K562 (cell line): ENCODE data around the gene STAT6. TPM values are rescaled to one million over a fixed set of nuclear protein-coding genes. Genes with fewer than 3 reads are reported as not detected.

ENCODE experiments used
- CBX5 ChIP-seq: IDR thresholded peaks from 2 replicates; pipeline ENCODE4 v1.6.1; 2014; ENCODE audit warnings: low read depth, borderline replicate concordance
- DEAF1 ChIP-seq: fragments of 450-650 bp; formaldehyde crosslinking; IDR thresholded peaks from 2 replicates; pipeline ENCODE4 v1.4.0; 2020; ENCODE audit warnings: mild to moderate bottlenecking, moderate library complexity
- FOXA3 ChIP-seq, 2 experiments: fragments of 450-650 bp in 1 of 2; sonication (generic) in 1 of 2; formaldehyde crosslinking; IDR thresholded peaks in 1 of 2; conservative IDR thresholded peaks in 1 of 2; 2 replicates each; pipeline versions ENCODE4 v1.4.0 to v1.8.0; 2020 to 2022; ENCODE audit warnings: mild to moderate bottlenecking in 2 of 2, missing genetic modification reagents in 1 of 2
- HINFP ChIP-seq: fragments of 450-650 bp; conservative IDR thresholded peaks from 2 replicates; pipeline ENCODE4 v1.6.1; 2016; ENCODE audit warnings: missing genetic modification characterization, low read depth, mild to moderate bottlenecking, control low read depth, missing compliant biosample characterization
- TAL1 ChIP-seq: fragments of 450-650 bp; IDR thresholded peaks from 2 replicates; pipeline ENCODE4 v1.6.1; 2016; ENCODE audit warnings: mild to moderate bottlenecking
- ZNF639 ChIP-seq, 2 experiments: fragments of 200-800 bp in 1 of 2; sonication (Bioruptor generic) in 1 of 2; sonication (generic) in 1 of 2; formaldehyde crosslinking in 1 of 2; IDR thresholded peaks in 1 of 2; conservative IDR thresholded peaks in 1 of 2; 2 replicates each; pipeline versions ENCODE4 v1.5.0 to v1.6.1; 2016 to 2020; ENCODE audit warnings: missing compliant biosample characterization in 1 of 2, missing genetic modification characterization in 1 of 2, missing genetic modification reagents in 1 of 2
- polyA plus RNA-seq, 8 experiments: library from polyadenylated mRNA; depleted of rRNA in 4 of 8; stranded (reverse) in 5 of 8; unstranded in 3 of 8; fragments of >200 nt; fragmentation: Nextera tagmentation in 2 of 8; fragmentation: Illumina TruSeq in 1 of 8; extraction: Ambion mirVana in 2 of 8; extraction: Trizol in 1 of 8; gene quantifications; 2 replicates each; pipeline versions ENCODE4 v1.2.1 to v1.2.3, GENCODE V29; 2011 to 2014; ENCODE audit warnings: inconsistent platforms in 1 of 8, missing spikeins in 1 of 8
- total RNA-seq, 7 experiments: library from RNA; depleted of rRNA in 6 of 7; stranded (reverse); fragments of >200 nt in 6 of 7; fragmentation: Illumina TruSeq in 2 of 7; extraction: Trizol in 2 of 7; gene quantifications; 2 replicates each; pipeline versions ENCODE4 v1.2.1 to v1.2.3, GENCODE V29; 2011 to 2021; ENCODE audit warnings: low replicate concordance in 1 of 7
- TF ChIP-seq, protein P1 (sequence below): fragments of 450-650 bp; IDR thresholded peaks from 2 replicates; pipeline ENCODE4 v1.6.1; 2016; ENCODE audit warnings: mild to moderate bottlenecking, moderate library complexity
- TF ChIP-seq, protein P2 (sequence below): fragments of 250-450 bp; sonication (Bioruptor Pico); IDR thresholded peaks from 2 replicates; pipeline ENCODE4 v1.5.0; 2021

STAT6 gene
- total and polyA plus RNA-seq, 9 of the 15 experiments (the other 6 are each of a cell fraction or from before 2014, with no cell fraction given), result 2.4 to 49.5 (median 26.5) TPM

DNA sequence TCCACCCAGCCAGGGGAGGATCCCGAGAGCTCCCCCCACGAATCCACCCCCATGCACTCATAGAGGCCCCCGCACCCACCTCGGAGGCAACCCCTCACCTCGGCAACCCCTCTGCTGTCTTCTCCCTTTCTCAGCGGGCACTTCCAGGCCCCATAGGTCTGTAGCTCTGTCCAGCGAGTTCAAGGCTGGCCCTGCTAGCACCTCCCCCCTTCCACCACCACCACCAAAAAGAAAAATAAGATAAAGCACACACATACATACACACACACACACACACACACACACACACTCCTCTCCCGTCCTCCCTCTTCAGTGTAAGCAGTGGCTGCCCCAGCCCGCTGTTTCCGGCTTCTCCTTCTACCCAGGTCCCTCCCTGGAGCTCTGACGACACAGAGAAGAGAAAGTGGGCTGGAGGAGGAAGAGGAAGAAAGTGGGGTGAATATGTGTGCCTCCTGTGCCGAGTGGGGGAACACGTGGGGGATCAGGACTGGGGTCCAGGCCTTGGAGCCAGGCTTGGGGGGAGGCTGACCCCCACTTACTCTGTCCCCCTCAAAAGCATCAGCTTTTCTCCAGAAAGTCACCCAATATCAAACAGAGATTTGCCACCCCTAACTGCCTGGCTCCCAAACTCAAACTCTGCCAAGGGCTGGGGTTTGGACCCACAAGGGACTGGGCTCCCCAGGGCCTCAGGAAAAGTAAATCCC is at the start of gene STAT6 (continued):
- TF ChIP-seq DEAF1 (CRISPR knock-in tag), result 0 out of 2 replicates have a peak, but pooled peaks have one; percentile 18
- TF ChIP-seq, protein P1, sequence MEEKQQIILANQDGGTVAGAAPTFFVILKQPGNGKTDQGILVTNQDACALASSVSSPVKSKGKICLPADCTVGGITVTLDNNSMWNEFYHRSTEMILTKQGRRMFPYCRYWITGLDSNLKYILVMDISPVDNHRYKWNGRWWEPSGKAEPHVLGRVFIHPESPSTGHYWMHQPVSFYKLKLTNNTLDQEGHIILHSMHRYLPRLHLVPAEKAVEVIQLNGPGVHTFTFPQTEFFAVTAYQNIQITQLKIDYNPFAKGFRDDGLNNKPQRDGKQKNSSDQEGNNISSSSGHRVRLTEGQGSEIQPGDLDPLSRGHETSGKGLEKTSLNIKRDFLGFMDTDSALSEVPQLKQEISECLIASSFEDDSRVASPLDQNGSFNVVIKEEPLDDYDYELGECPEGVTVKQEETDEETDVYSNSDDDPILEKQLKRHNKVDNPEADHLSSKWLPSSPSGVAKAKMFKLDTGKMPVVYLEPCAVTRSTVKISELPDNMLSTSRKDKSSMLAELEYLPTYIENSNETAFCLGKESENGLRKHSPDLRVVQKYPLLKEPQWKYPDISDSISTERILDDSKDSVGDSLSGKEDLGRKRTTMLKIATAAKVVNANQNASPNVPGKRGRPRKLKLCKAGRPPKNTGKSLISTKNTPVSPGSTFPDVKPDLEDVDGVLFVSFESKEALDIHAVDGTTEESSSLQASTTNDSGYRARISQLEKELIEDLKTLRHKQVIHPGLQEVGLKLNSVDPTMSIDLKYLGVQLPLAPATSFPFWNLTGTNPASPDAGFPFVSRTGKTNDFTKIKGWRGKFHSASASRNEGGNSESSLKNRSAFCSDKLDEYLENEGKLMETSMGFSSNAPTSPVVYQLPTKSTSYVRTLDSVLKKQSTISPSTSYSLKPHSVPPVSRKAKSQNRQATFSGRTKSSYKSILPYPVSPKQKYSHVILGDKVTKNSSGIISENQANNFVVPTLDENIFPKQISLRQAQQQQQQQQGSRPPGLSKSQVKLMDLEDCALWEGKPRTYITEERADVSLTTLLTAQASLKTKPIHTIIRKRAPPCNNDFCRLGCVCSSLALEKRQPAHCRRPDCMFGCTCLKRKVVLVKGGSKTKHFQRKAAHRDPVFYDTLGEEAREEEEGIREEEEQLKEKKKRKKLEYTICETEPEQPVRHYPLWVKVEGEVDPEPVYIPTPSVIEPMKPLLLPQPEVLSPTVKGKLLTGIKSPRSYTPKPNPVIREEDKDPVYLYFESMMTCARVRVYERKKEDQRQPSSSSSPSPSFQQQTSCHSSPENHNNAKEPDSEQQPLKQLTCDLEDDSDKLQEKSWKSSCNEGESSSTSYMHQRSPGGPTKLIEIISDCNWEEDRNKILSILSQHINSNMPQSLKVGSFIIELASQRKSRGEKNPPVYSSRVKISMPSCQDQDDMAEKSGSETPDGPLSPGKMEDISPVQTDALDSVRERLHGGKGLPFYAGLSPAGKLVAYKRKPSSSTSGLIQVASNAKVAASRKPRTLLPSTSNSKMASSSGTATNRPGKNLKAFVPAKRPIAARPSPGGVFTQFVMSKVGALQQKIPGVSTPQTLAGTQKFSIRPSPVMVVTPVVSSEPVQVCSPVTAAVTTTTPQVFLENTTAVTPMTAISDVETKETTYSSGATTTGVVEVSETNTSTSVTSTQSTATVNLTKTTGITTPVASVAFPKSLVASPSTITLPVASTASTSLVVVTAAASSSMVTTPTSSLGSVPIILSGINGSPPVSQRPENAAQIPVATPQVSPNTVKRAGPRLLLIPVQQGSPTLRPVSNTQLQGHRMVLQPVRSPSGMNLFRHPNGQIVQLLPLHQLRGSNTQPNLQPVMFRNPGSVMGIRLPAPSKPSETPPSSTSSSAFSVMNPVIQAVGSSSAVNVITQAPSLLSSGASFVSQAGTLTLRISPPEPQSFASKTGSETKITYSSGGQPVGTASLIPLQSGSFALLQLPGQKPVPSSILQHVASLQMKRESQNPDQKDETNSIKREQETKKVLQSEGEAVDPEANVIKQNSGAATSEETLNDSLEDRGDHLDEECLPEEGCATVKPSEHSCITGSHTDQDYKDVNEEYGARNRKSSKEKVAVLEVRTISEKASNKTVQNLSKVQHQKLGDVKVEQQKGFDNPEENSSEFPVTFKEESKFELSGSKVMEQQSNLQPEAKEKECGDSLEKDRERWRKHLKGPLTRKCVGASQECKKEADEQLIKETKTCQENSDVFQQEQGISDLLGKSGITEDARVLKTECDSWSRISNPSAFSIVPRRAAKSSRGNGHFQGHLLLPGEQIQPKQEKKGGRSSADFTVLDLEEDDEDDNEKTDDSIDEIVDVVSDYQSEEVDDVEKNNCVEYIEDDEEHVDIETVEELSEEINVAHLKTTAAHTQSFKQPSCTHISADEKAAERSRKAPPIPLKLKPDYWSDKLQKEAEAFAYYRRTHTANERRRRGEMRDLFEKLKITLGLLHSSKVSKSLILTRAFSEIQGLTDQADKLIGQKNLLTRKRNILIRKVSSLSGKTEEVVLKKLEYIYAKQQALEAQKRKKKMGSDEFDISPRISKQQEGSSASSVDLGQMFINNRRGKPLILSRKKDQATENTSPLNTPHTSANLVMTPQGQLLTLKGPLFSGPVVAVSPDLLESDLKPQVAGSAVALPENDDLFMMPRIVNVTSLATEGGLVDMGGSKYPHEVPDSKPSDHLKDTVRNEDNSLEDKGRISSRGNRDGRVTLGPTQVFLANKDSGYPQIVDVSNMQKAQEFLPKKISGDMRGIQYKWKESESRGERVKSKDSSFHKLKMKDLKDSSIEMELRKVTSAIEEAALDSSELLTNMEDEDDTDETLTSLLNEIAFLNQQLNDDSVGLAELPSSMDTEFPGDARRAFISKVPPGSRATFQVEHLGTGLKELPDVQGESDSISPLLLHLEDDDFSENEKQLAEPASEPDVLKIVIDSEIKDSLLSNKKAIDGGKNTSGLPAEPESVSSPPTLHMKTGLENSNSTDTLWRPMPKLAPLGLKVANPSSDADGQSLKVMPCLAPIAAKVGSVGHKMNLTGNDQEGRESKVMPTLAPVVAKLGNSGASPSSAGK, result 0 out of 2 replicates have a peak, but pooled peaks have one; percentile 6
- TF ChIP-seq HINFP (tag), result no peak; the same call in 1 of the 2 replicates
- TF ChIP-seq FOXA3 (CRISPR knock-in tag; conservative IDR thresholded peaks at IDR 0.05 in 1 of 2, IDR thresholded peaks at IDR 0.05 in 1 of 2), result no peak; a peak in 1 of 4 replicates
- 0 out of 2 replicates have a peak, but pooled peaks have one; percentile 25 for TF ChIP-seq TAL1
- no peak for TF ChIP-seq CBX5
- no peak for TF ChIP-seq ZNF639 (CRISPR knock-in tag; conservative IDR thresholded peaks at IDR 0.05 in 1 of 2, IDR thresholded peaks at IDR 0.05 in 1 of 2)
- TF ChIP-seq, protein P2, sequence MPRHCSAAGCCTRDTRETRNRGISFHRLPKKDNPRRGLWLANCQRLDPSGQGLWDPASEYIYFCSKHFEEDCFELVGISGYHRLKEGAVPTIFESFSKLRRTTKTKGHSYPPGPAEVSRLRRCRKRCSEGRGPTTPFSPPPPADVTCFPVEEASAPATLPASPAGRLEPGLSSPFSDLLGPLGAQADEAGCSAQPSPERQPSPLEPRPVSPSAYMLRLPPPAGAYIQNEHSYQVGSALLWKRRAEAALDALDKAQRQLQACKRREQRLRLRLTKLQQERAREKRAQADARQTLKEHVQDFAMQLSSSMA, result no peak
